K562 (cell line): ENCODE measurements around the gene CDK9. TPM values are rescaled to one million over a fixed set of nuclear protein-coding genes. Genes with fewer than 3 reads are reported as not detected.

Source experiments
- BRF1 ChIP-seq: IDR thresholded peaks from 3 replicates; pipeline ENCODE4 v1.6.1; 2011; ENCODE audit warnings: borderline replicate concordance, mild to moderate bottlenecking; ENCODE audit not compliant: insufficient read length; ENCODE audit errors: extremely low read depth
- CBFB ChIP-seq: sonication (generic); formaldehyde crosslinking; IDR thresholded peaks from 2 replicates; pipeline ENCODE4 v1.4.0; 2020; ENCODE audit warnings: mild to moderate bottlenecking, missing genetic modification reagents
- ETV5 ChIP-seq: sonication (generic); formaldehyde crosslinking; IDR thresholded peaks from 2 replicates; pipeline ENCODE4 v1.4.0; 2020; ENCODE audit warnings: low read depth, mild to moderate bottlenecking, missing genetic modification reagents
- MTA3 ChIP-seq: fragments of 450-650 bp; formaldehyde crosslinking; IDR thresholded peaks from 2 replicates; pipeline ENCODE4 v1.6.1; 2017; ENCODE audit warnings: mild to moderate bottlenecking, borderline replicate concordance
- NRF1 ChIP-seq, 2 experiments: fragments of 450-650 bp; IDR thresholded peaks in 1 of 2; conservative IDR thresholded peaks in 1 of 2; 2 replicates each; pipeline ENCODE4 v1.6.1; 2014; ENCODE audit warnings: mild to moderate bottlenecking in 2 of 2
- RBBP5 ChIP-seq: fragments of 200-600 bp; sonication (generic); IDR thresholded peaks from 2 replicates; pipeline ENCODE4 v1.6.1; 2012; ENCODE audit warnings: borderline replicate concordance, mild to moderate bottlenecking, low read length, control low read depth, inconsistent platforms; ENCODE audit not compliant: insufficient read depth, poor library complexity, severe bottlenecking
- SREBF2 ChIP-seq: sonication (generic); formaldehyde crosslinking; IDR thresholded peaks from 2 replicates; pipeline ENCODE4 v1.4.0; 2020; ENCODE audit warnings: mild to moderate bottlenecking, missing genetic modification reagents
- TOE1 ChIP-seq, 2 experiments: fragments of 450-650 bp in 1 of 2; sonication (generic) in 1 of 2; formaldehyde crosslinking in 1 of 2; IDR thresholded peaks; 2 replicates each; pipeline versions ENCODE4 v1.7.1 to v1.8.0; 2016 to 2022; ENCODE audit warnings: borderline replicate concordance in 2 of 2, mild to moderate bottlenecking in 2 of 2, antibody characterized with exemption in 1 of 2, inconsistent platforms in 1 of 2, low read depth in 1 of 2, missing genetic modification reagents in 1 of 2, moderate library complexity in 1 of 2
- ZBTB49 ChIP-seq: sonication (generic); formaldehyde crosslinking; IDR thresholded peaks from 2 replicates; pipeline ENCODE4 v1.8.0; 2022; ENCODE audit warnings: missing genetic modification reagents, mild to moderate bottlenecking, borderline replicate concordance
- ZNF124 ChIP-seq: sonication (generic); formaldehyde crosslinking; IDR thresholded peaks from 2 replicates; pipeline ENCODE4 v1.8.1; 2022; ENCODE audit warnings: missing genetic modification reagents
- ZNF449 ChIP-seq: fragments of 250-450 bp; sonication (Bioruptor Pico); IDR thresholded peaks from 2 replicates; pipeline ENCODE4 v1.8.0; 2022; ENCODE audit warnings: moderate library complexity, mild to moderate bottlenecking, inconsistent platforms
- polyA plus RNA-seq, 8 experiments: library from polyadenylated mRNA; depleted of rRNA in 4 of 8; stranded (reverse) in 5 of 8; unstranded in 3 of 8; fragments of >200 nt; fragmentation: Nextera tagmentation in 2 of 8; fragmentation: Illumina TruSeq in 1 of 8; extraction: Ambion mirVana in 2 of 8; extraction: Trizol in 1 of 8; gene quantifications; 2 replicates each; pipeline versions ENCODE4 v1.2.1 to v1.2.3, GENCODE V29; 2011 to 2014; ENCODE audit warnings: inconsistent platforms in 1 of 8, missing spikeins in 1 of 8
- total RNA-seq, 7 experiments: library from RNA; depleted of rRNA in 6 of 7; stranded (reverse); fragments of >200 nt in 6 of 7; fragmentation: Illumina TruSeq in 2 of 7; extraction: Trizol in 2 of 7; gene quantifications; 2 replicates each; pipeline versions ENCODE4 v1.2.1 to v1.2.3, GENCODE V29; 2011 to 2021; ENCODE audit warnings: low replicate concordance in 1 of 7
- TF ChIP-seq, protein P1 (sequence below): fragments of 450-650 bp; formaldehyde crosslinking; IDR thresholded peaks from 2 replicates; pipeline ENCODE4 v1.4.0; 2020; ENCODE audit warnings: mild to moderate bottlenecking
- TF ChIP-seq, protein P2 (sequence below): fragments of 250-450 bp; sonication (Bioruptor Pico); IDR thresholded peaks from 2 replicates; pipeline ENCODE4 v1.5.0; 2020; ENCODE audit warnings: mild to moderate bottlenecking, borderline replicate concordance
- TF ChIP-seq, protein P3 (sequence below): fragments of 250-450 bp; sonication (Bioruptor Pico); IDR thresholded peaks from 2 replicates; pipeline ENCODE4 v1.4.0; 2020; ENCODE audit warnings: mild to moderate bottlenecking, moderate library complexity

The CDK9 gene
- total and polyA plus RNA-seq, 9 of the 15 experiments (the other 6 are each of a cell fraction or from before 2014, with no cell fraction given): 4.2 to 78.6 (median 33.0) TPM

- TF ChIP-seq ZBTB49 (CRISPR knock-in tag) (no peak), CBFB (CRISPR knock-in tag) (no peak), ETV5 (CRISPR knock-in tag) (0 out of 2 replicates have a peak, but pooled peaks have one; percentile 26), RBBP5 (peak; percentile 32), TOE1 (IDR thresholded peaks at IDR 0.05; ENCODE audit: borderline replicate concordance) (no peak), TOE1 (CRISPR knock-in tag; IDR thresholded peaks at IDR 0.05; ENCODE audit: borderline replicate concordance, low read depth) (no peak), NRF1 (conservative IDR thresholded peaks at IDR 0.05 in 1 of 2, IDR thresholded peaks at IDR 0.05 in 1 of 2) (peak; percentile 77 to 82), MTA3 (no peak), ZNF449 (no peak), BRF1 (no peak), ZNF124 (CRISPR knock-in tag) (no peak), SREBF2 (CRISPR knock-in tag) (no peak)
- TF ChIP-seq, protein P1, sequence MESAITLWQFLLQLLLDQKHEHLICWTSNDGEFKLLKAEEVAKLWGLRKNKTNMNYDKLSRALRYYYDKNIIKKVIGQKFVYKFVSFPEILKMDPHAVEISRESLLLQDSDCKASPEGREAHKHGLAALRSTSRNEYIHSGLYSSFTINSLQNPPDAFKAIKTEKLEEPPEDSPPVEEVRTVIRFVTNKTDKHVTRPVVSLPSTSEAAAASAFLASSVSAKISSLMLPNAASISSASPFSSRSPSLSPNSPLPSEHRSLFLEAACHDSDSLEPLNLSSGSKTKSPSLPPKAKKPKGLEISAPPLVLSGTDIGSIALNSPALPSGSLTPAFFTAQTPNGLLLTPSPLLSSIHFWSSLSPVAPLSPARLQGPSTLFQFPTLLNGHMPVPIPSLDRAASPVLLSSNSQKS (CRISPR knock-in tag): no peak
- TF ChIP-seq, protein P2, sequence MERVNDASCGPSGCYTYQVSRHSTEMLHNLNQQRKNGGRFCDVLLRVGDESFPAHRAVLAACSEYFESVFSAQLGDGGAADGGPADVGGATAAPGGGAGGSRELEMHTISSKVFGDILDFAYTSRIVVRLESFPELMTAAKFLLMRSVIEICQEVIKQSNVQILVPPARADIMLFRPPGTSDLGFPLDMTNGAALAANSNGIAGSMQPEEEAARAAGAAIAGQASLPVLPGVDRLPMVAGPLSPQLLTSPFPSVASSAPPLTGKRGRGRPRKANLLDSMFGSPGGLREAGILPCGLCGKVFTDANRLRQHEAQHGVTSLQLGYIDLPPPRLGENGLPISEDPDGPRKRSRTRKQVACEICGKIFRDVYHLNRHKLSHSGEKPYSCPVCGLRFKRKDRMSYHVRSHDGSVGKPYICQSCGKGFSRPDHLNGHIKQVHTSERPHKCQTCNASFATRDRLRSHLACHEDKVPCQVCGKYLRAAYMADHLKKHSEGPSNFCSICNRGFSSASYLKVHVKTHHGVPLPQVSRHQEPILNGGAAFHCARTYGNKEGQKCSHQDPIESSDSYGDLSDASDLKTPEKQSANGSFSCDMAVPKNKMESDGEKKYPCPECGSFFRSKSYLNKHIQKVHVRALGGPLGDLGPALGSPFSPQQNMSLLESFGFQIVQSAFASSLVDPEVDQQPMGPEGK (CRISPR knock-in tag): no peak
- TF ChIP-seq, protein P3, sequence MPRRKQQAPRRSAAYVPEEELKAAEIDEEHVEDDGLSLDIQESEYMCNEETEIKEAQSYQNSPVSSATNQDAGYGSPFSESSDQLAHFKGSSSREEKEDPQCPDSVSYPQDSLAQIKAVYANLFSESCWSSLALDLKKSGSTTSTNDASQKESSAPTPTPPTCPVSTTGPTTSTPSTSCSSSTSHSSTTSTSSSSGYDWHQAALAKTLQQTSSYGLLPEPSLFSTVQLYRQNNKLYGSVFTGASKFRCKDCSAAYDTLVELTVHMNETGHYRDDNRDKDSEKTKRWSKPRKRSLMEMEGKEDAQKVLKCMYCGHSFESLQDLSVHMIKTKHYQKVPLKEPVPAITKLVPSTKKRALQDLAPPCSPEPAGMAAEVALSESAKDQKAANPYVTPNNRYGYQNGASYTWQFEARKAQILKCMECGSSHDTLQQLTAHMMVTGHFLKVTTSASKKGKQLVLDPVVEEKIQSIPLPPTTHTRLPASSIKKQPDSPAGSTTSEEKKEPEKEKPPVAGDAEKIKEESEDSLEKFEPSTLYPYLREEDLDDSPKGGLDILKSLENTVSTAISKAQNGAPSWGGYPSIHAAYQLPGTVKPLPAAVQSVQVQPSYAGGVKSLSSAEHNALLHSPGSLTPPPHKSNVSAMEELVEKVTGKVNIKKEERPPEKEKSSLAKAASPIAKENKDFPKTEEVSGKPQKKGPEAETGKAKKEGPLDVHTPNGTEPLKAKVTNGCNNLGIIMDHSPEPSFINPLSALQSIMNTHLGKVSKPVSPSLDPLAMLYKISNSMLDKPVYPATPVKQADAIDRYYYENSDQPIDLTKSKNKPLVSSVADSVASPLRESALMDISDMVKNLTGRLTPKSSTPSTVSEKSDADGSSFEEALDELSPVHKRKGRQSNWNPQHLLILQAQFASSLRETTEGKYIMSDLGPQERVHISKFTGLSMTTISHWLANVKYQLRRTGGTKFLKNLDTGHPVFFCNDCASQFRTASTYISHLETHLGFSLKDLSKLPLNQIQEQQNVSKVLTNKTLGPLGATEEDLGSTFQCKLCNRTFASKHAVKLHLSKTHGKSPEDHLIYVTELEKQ (CRISPR knock-in tag): no peak
Measured at GRCh38 chr9:127809540-127810377, 23.9 kb downstream of the CDK9 start (continued).
